ENCODE results near the gene PARP2. TPM values are rescaled to one million over a fixed set of nuclear protein-coding genes. Genes with fewer than 3 reads are reported as not detected.

The PARP2 gene
- total and polyA plus RNA-seq, 9 of the 15 experiments (the other 6 are each of a cell fraction or from before 2014, with no cell fraction given), result 19.7 to 50.5 (median 29.9) TPM

DNA sequence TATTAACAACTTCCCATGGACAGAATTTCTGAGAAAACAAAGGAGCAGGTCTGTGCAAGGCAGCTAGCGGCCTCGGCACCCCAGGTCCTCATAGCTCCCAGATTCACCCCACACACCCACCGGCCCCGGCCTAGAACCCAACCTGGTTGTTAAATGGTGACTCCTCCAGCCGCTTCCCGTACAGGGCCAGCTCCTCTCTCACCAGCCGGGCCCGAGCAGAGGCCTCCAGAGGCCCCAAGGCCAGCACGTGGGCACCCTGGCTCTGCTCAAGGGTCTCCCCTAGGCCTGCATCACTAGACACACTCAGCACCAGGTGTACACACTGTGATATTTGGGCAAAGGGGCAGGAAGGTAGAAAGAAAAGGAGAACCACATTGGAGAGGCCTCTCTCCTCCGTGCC lies 39.6 kb downstream of the PARP2 start:
- H2AFZ ChIP-seq (ENCODE audit: low read depth, low read length), result no peak overlapping the region
- H3K9me1 ChIP-seq (ENCODE audit: control insufficient read depth, insufficient read depth, low read length), result no peaks in the 10 kb centered on the region
- DNase-seq (ENCODE audit: extremely low read depth in 1 of 4, low spot score in 3 of 4), result no peak
- no peak for FAIRE-seq
- H3K27ac ChIP-seq (ENCODE audit: extremely low read depth, low read depth, low read length), result no peak overlapping the region
- H3K4me3 ChIP-seq, result no peak overlapping the region
- no peaks in the 10 kb centered on the region for H3K9me3 ChIP-seq (replicated peaks; ENCODE audit: control insufficient read depth, insufficient read depth, low read depth, low read length)
- no peak overlapping the region for H3K4me2 ChIP-seq (ENCODE audit: insufficient read depth, low read length)
- in situ Hi-C loops (cut with MboI) (no loop called here), intact Hi-C loops (cut with micrococcal nuclease) (no loop called here)
- H4K20me1 ChIP-seq (replicated peaks; ENCODE audit: control insufficient read depth, insufficient read depth, low read length), result no peaks in the 10 kb centered on the region
- no peak for ATAC-seq
- no peaks in the 10 kb centered on the region for H3K79me2 ChIP-seq (ENCODE audit: control insufficient read depth, insufficient read depth, low read length)
- H3K9ac ChIP-seq (ENCODE audit: insufficient read depth in 1 of 2, low read depth in 2 of 2, low read length in 2 of 2), result no peak overlapping the region
- H3K27me3 ChIP-seq (ENCODE audit: control insufficient read depth in 2 of 2, insufficient read depth in 2 of 2, low read length in 2 of 2), result no peaks in the 10 kb centered on the region
- H3K36me3 ChIP-seq (ENCODE audit: control insufficient read depth, insufficient read depth, low read length), result peaks cover 48% of the 10 kb centered on the region; the same call in 1 of the 3 replicates
- POLR2A ChIA-PET, result no interaction called here
- no CpG with 5 or more reads among the region's 10 CpGs for WGBS (ENCODE audit: insufficient coverage, low coverage, missing lambda C conversion rate)
- CTCF ChIA-PET (ENCODE audit: low intra/inter-chr PET ratio), result no interaction called here
- no peaks in the 10 kb centered on the region for H3K4me1 ChIP-seq (replicated peaks in 1 of 2; ENCODE audit: control insufficient read depth in 2 of 2, insufficient read depth in 2 of 2, low read length in 2 of 2)
- BruUV-seq (replicated peaks), result no TSS peak
- TF ChIP-seq, protein P1, sequence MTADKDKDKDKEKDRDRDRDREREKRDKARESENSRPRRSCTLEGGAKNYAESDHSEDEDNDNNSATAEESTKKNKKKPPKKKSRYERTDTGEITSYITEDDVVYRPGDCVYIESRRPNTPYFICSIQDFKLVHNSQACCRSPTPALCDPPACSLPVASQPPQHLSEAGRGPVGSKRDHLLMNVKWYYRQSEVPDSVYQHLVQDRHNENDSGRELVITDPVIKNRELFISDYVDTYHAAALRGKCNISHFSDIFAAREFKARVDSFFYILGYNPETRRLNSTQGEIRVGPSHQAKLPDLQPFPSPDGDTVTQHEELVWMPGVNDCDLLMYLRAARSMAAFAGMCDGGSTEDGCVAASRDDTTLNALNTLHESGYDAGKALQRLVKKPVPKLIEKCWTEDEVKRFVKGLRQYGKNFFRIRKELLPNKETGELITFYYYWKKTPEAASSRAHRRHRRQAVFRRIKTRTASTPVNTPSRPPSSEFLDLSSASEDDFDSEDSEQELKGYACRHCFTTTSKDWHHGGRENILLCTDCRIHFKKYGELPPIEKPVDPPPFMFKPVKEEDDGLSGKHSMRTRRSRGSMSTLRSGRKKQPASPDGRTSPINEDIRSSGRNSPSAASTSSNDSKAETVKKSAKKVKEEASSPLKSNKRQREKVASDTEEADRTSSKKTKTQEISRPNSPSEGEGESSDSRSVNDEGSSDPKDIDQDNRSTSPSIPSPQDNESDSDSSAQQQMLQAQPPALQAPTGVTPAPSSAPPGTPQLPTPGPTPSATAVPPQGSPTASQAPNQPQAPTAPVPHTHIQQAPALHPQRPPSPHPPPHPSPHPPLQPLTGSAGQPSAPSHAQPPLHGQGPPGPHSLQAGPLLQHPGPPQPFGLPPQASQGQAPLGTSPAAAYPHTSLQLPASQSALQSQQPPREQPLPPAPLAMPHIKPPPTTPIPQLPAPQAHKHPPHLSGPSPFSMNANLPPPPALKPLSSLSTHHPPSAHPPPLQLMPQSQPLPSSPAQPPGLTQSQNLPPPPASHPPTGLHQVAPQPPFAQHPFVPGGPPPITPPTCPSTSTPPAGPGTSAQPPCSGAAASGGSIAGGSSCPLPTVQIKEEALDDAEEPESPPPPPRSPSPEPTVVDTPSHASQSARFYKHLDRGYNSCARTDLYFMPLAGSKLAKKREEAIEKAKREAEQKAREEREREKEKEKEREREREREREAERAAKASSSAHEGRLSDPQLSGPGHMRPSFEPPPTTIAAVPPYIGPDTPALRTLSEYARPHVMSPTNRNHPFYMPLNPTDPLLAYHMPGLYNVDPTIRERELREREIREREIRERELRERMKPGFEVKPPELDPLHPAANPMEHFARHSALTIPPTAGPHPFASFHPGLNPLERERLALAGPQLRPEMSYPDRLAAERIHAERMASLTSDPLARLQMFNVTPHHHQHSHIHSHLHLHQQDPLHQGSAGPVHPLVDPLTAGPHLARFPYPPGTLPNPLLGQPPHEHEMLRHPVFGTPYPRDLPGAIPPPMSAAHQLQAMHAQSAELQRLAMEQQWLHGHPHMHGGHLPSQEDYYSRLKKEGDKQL (CRISPR knock-in tag; IDR thresholded peaks at IDR 0.05; ENCODE audit: borderline replicate concordance), result no peak
- no peak for TF ChIP-seq NRF1 (conservative IDR thresholded peaks at IDR 0.05 in 1 of 2, IDR thresholded peaks at IDR 0.05 in 1 of 2)
- TF ChIP-seq IFI16 (CRISPR knock-in tag; IDR thresholded peaks at IDR 0.05), result no peak
- TF ChIP-seq, protein P2, sequence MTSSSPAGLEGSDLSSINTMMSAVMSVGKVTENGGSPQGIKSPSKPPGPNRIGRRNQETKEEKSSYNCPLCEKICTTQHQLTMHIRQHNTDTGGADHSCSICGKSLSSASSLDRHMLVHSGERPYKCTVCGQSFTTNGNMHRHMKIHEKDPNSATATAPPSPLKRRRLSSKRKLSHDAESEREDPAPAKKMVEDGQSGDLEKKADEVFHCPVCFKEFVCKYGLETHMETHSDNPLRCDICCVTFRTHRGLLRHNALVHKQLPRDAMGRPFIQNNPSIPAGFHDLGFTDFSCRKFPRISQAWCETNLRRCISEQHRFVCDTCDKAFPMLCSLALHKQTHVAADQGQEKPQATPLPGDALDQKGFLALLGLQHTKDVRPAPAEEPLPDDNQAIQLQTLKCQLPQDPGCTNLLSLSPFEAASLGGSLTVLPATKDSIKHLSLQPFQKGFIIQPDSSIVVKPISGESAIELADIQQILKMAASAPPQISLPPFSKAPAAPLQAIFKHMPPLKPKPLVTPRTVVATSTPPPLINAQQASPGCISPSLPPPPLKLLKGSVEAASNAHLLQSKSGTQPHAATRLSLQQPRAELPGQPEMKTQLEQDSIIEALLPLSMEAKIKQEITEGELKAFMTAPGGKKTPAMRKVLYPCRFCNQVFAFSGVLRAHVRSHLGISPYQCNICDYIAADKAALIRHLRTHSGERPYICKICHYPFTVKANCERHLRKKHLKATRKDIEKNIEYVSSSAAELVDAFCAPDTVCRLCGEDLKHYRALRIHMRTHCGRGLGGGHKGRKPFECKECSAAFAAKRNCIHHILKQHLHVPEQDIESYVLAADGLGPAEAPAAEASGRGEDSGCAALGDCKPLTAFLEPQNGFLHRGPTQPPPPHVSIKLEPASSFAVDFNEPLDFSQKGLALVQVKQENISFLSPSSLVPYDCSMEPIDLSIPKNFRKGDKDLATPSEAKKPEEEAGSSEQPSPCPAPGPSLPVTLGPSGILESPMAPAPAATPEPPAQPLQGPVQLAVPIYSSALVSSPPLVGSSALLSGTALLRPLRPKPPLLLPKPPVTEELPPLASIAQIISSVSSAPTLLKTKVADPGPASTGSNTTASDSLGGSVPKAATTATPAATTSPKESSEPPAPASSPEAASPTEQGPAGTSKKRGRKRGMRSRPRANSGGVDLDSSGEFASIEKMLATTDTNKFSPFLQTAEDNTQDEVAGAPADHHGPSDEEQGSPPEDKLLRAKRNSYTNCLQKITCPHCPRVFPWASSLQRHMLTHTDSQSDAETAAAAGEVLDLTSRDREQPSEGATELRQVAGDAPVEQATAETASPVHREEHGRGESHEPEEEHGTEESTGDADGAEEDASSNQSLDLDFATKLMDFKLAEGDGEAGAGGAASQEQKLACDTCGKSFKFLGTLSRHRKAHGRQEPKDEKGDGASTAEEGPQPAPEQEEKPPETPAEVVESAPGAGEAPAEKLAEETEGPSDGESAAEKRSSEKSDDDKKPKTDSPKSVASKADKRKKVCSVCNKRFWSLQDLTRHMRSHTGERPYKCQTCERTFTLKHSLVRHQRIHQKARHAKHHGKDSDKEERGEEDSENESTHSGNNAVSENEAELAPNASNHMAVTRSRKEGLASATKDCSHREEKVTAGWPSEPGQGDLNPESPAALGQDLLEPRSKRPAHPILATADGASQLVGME (CRISPR knock-in tag; IDR thresholded peaks at IDR 0.05), result no peak
- TF ChIP-seq CSDE1 (IDR thresholded peaks at IDR 0.05), result no peak
- no peak for TF ChIP-seq HDAC8 (tag; IDR thresholded peaks at IDR 0.05)
- TF ChIP-seq, protein P3, sequence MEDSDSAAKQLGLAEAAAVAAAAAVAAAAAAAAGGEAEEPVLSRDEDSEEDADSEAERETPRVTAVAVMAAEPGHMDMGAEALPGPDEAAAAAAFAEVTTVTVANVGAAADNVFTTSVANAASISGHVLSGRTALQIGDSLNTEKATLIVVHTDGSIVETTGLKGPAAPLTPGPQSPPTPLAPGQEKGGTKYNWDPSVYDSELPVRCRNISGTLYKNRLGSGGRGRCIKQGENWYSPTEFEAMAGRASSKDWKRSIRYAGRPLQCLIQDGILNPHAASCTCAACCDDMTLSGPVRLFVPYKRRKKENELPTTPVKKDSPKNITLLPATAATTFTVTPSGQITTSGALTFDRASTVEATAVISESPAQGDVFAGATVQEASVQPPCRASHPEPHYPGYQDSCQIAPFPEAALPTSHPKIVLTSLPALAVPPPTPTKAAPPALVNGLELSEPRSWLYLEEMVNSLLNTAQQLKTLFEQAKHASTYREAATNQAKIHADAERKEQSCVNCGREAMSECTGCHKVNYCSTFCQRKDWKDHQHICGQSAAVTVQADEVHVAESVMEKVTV (CRISPR knock-in tag; IDR thresholded peaks at IDR 0.05), result no peak
- TF ChIP-seq SAP30 (IDR thresholded peaks at IDR 0.05; ENCODE audit: borderline replicate concordance, insufficient read depth, low read depth, low read length, poor library complexity, severe bottlenecking), result no peak

Measured in K562 (cell line).